Esophagus squamous epithelium (tissue), 5 donors: ENCODE data around the gene CDH13. TPM values are rescaled to one million over a fixed set of nuclear protein-coding genes. Genes with fewer than 3 reads are reported as not detected.

Source experiments
- DNase-seq: peaks from one replicate; lab custom pipeline; 2025; lab: John Stamatoyannopoulos, UW
- H3K27ac ChIP-seq, 4 donors: fragments of 200-600 bp; sonication (generic); one replicate each; pipeline ENCODE4 v1.5.1; 2016 to 2019; ENCODE audit warnings: mild to moderate bottlenecking in 1 of 4
- H3K27me3 ChIP-seq, 4 donors: fragments of 200-600 bp; sonication (generic); 1 replicate in 3 of 4; 2 replicates in 1 of 4; pipeline versions ENCODE4 v1.5.1 to v1.6.0; 2017 to 2021; ENCODE audit warnings: antibody characterized with exemption in 1 of 4
- H3K36me3 ChIP-seq, 3 donors: fragments of 200-600 bp; sonication (generic); one replicate each; pipeline ENCODE4 v1.5.1; 2016 to 2019
- H3K4me1 ChIP-seq, 3 donors: fragments of 200-600 bp; sonication (generic); one replicate each; pipeline ENCODE4 v1.5.1; 2017 to 2019
- H3K4me3 ChIP-seq, 4 donors: fragments of 200-600 bp; sonication (generic); 1 replicate in 3 of 4; 2 replicates in 1 of 4; pipeline ENCODE4 v1.5.1; 2016 to 2019; ENCODE audit warnings: mild to moderate bottlenecking in 2 of 4, moderate library complexity in 1 of 4
- H3K9me3 ChIP-seq, 3 donors: fragments of 200-600 bp; sonication (generic); one replicate each; pipeline ENCODE4 v1.5.1; 2016 to 2019
- CTCF ChIP-seq, 6 experiments: fragments of 450-650 bp in 4 of 6; fragments of 200-600 bp in 2 of 6; sonication (generic) in 2 of 6; IDR thresholded peaks; one replicate each; pipeline ENCODE4 v1.5.1; 2016 to 2019; ENCODE audit warnings: antibody characterized with exemption in 6 of 6, mild to moderate bottlenecking in 4 of 6, moderate library complexity in 4 of 6
- POLR2A ChIP-seq, 4 donors: fragments of 450-650 bp; IDR thresholded peaks; one replicate each; pipeline ENCODE4 v1.6.1; 2017; ENCODE audit warnings: antibody characterized with exemption in 4 of 4, mild to moderate bottlenecking in 4 of 4, moderate library complexity in 3 of 4
- WGBS, 2 donors: methylation state at CpG; one replicate each; pipeline ENCODE4 v1.1.5; 2018; 5-methylcytosine and 5-hydroxymethylcytosine counted together
- intact Hi-C: fragments of 100-400 bp; cut with DNase I; formaldehyde crosslinking; loops from one replicate; pipeline ENCODE4 v1.15.0; 2022
- total RNA-seq, 4 donors: library from RNA; depleted of rRNA; stranded (reverse); fragments of >200 nt; gene quantifications; one replicate each; pipeline ENCODE4 v1.1.0, GENCODE V29; 2016
- donor health status: DM: yes; HTN: yes; CAD: no.

CDH13 gene
- total RNA-seq, 4 donors from 2014 or later: 6.9 to 31.9 (median 21.1) TPM

- no peak overlapping the region for H3K27ac ChIP-seq
- no peak for TF ChIP-seq CTCF (IDR thresholded peaks at IDR 0.05)
- TF ChIP-seq POLR2A (IDR thresholded peaks at IDR 0.05): no peak
Observed at GRCh38 chr16:83214671-83215070, 587.9 kb downstream of the CDH13 start.

DNA sequence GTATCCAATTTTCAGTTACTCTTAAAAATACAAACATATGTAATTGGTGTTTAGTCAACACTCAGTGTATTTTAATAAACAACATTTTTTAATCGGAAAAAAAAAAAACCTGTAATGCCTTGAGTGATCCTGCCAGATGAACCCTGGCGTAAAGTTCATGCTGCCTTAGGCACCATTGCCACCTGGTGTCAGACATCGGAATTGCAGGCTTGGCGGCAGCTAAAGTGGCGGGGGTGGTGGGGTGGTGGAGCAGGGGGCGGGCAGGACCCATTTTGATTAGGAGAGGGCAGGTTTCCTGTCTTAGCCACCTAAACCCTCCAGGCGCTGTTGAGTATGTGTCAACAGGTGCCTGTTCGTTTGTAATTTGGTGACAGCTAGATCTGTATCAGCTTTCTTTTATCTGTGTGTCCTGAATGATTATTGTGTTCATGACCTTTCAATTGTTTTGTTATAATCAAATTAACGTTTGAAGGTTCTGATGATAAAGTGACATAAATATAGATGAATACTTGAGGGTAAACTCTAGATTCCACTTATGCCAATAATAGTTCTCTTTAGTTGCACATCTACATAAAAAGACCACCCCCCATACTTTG lies 588.7 kb downstream of the CDH13 start:
- TF ChIP-seq CTCF (IDR thresholded peaks at IDR 0.05) (peak; percentile 42 to 73 (median 60)), POLR2A (IDR thresholded peaks at IDR 0.05) (no peak)
- DNase-seq: no peak
- Histone ChIP-seq H3K36me3 (no peaks in the 10 kb centered on the region), H3K4me1 (no peaks in the 10 kb centered on the region), H3K9me3 (no peaks in the 10 kb centered on the region), H3K4me3 (no peak overlapping the region), H3K27ac (no peak overlapping the region), H3K27me3 (no peaks in the 10 kb centered on the region)
- intact Hi-C loops: no loop called here
- 33 to 34% methylated on average over 7 to 8 of the region's 9 CpGs for WGBS, 2 donors

More at GRCh38 chr16:83214671-83215070, 587.9 kb downstream of the CDH13 start:
- WGBS, 2 donors: 88 to 89% methylated on average over 4 to 5 of the region's 5 CpGs
- intact Hi-C loops: no loop called here
- H3K4me3 ChIP-seq: no peak overlapping the region
- DNase-seq: no peak
- H3K36me3 ChIP-seq: no peaks in the 10 kb centered on the region
- no peaks in the 10 kb centered on the region for H3K4me1 ChIP-seq
- H3K27me3 ChIP-seq: no peaks in the 10 kb centered on the region
- no peaks in the 10 kb centered on the region for H3K9me3 ChIP-seq

DNA sequence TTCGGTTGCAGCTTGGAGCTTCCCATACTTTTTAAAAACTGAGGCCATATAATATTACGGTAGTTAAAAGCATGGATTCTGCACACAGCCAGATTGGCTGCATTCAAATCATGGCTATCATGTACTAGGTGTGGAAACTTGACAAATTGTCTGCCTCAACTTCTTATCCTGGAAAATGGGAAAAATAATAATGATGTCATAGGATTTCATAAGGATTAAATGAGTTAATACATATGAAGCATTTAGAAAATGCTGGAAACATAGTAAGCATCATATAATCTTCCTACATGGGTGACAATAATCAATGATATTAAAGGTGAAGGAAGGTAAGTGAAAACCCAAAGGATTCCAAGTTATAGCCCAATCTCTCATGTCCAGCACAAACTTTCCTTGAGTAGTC lies 592.5 kb downstream of the CDH13 start:
- intact Hi-C loops: no loop called here
- no peak for DNase-seq
- Histone ChIP-seq H3K36me3 (no peaks in the 10 kb centered on the region), H3K27ac (no peak overlapping the region), H3K4me1 (no peaks in the 10 kb centered on the region), H3K4me3 (no peak overlapping the region), H3K9me3 (no peaks in the 10 kb centered on the region), H3K27me3 (no peaks in the 10 kb centered on the region)
- 88 to 98% methylated on average over 2 of the region's 2 CpGs for WGBS, 2 donors
- no peak for TF ChIP-seq CTCF (IDR thresholded peaks at IDR 0.05)
- no peak for TF ChIP-seq POLR2A (IDR thresholded peaks at IDR 0.05)

GRCh38 chr16:83220066-83220465 lies 593.3 kb downstream of the CDH13 start:
- DNase-seq: no peak
- no peaks in the 10 kb centered on the region for H3K9me3 ChIP-seq
- TF ChIP-seq CTCF (IDR thresholded peaks at IDR 0.05): no peak
- no peak for TF ChIP-seq POLR2A (IDR thresholded peaks at IDR 0.05)
- 89 to 92% methylated on average over 9 of the region's 9 CpGs for WGBS, 2 donors
- intact Hi-C loops: no loop called here
- no peaks in the 10 kb centered on the region for H3K27me3 ChIP-seq
- no peak overlapping the region for H3K27ac ChIP-seq
- no peaks in the 10 kb centered on the region for H3K4me1 ChIP-seq
- no peak overlapping the region for H3K4me3 ChIP-seq
- H3K36me3 ChIP-seq: no peaks in the 10 kb centered on the region

GRCh38 chr16:83224642-83225041 lies 597.9 kb downstream of the CDH13 start:
- TF ChIP-seq POLR2A (IDR thresholded peaks at IDR 0.05) (no peak), CTCF (IDR thresholded peaks at IDR 0.05) (no peak)
- no peak overlapping the region for H3K27ac ChIP-seq
- 86% methylated on average over 1 to 3 of the region's 3 CpGs for WGBS, 2 donors
- intact Hi-C loops: no loop called here
- H3K9me3 ChIP-seq: no peaks in the 10 kb centered on the region
- no peaks in the 10 kb centered on the region for H3K36me3 ChIP-seq
- no peak overlapping the region for H3K4me3 ChIP-seq
- no peaks in the 10 kb centered on the region for H3K27me3 ChIP-seq
- DNase-seq: no peak
- H3K4me1 ChIP-seq: no peaks in the 10 kb centered on the region
